Activated naive CD4-positive, alpha-beta T cell treated with anti-CD3 and anti-CD28 coated beads for 36 hours (primary cell): ENCODE results near the gene PEMT. TPM values are rescaled to one million over a fixed set of nuclear protein-coding genes. Genes with fewer than 3 reads are reported as not detected.

Source experiments
- CTCF ChIA-PET: fragments of 350-600 bp; sonication (Branson Sonifier 250); formaldehyde crosslinking; loops from one replicate; lab custom pipeline; 2021; ENCODE audit warnings: antibody characterized with exemption; lab: Charles Lee
- DNase-seq: peaks from one replicate; pipeline ENCODE4 v3.0.0-alpha.2; 2020
- H3K27ac Mint-ChIP-seq: one replicate; pipeline ENCODE4 v1.8.0; 2021; ENCODE audit warnings: mild to moderate bottlenecking, mixed read lengths
- H3K27me3 Mint-ChIP-seq: one replicate; pipeline ENCODE4 v1.8.0; 2021; ENCODE audit warnings: low read depth, mixed read lengths
- H3K36me3 Mint-ChIP-seq: one replicate; pipeline ENCODE4 v1.8.0; 2021; ENCODE audit warnings: low read depth, mixed read lengths
- H3K4me1 Mint-ChIP-seq: one replicate; pipeline ENCODE4 v1.8.0; 2021; ENCODE audit warnings: low read depth, mixed read lengths
- H3K4me3 Mint-ChIP-seq: one replicate; pipeline ENCODE4 v1.8.0; 2021; ENCODE audit warnings: mild to moderate bottlenecking, moderate library complexity, mixed read lengths
- H3K9me3 Mint-ChIP-seq: one replicate; pipeline ENCODE4 v1.8.0; 2021; ENCODE audit warnings: mixed read lengths
- intact Hi-C: fragments of 100-400 bp; cut with micrococcal nuclease; formaldehyde crosslinking; loops from one replicate; pipeline ENCODE4 v1.15.1; 2023
- total RNA-seq, 2 experiments: library from RNA; stranded (reverse); gene quantifications; one replicate each; pipeline ENCODE4 v1.2.3, GENCODE V29; 2021

The PEMT gene
- total RNA-seq, 2 experiments from 2014 or later: 33.7 to 35.6 TPM

GRCh38 chr17:17542906-17543635, 48.4 kb downstream of the PEMT start:
- Mint-ChIP-seq H3K9me3 (no peaks in the 10 kb centered on the region), H3K36me3 (no peaks in the 10 kb centered on the region), H3K4me3 (no peak overlapping the region), H3K27ac (no peak overlapping the region), H3K27me3 (no peaks in the 10 kb centered on the region), H3K4me1 (no peaks in the 10 kb centered on the region)
- intact Hi-C loops: no loop called here
- CTCF ChIA-PET: interaction anchor here (0.7 kb wide), 1 partner anchor 47 kb away, joined by 3 read pairs; no protein-coding TSS in a partner anchor
- no peak for DNase-seq

- H3K4me3 Mint-ChIP-seq: no peak overlapping the region
- H3K36me3 Mint-ChIP-seq: no peaks in the 10 kb centered on the region
- no peak overlapping the region for H3K27ac Mint-ChIP-seq
- no peaks in the 10 kb centered on the region for H3K4me1 Mint-ChIP-seq
- intact Hi-C loops: no loop called here
- H3K27me3 Mint-ChIP-seq: no peaks in the 10 kb centered on the region
- no peaks in the 10 kb centered on the region for H3K9me3 Mint-ChIP-seq
- CTCF ChIA-PET: no interaction called here
- no peak for DNase-seq
Measured at GRCh38 chr17:17541640-17542001, 49.9 kb downstream of the PEMT start.

GRCh38 chr17:17540935-17541639, 50.4 kb downstream of the PEMT start:
- Mint-ChIP-seq H3K4me1 (no peaks in the 10 kb centered on the region), H3K9me3 (no peaks in the 10 kb centered on the region), H3K27me3 (no peaks in the 10 kb centered on the region), H3K4me3 (no peak overlapping the region), H3K27ac (no peak overlapping the region), H3K36me3 (no peaks in the 10 kb centered on the region)
- CTCF ChIA-PET: no interaction called here
- intact Hi-C loops: no loop called here
- no peak for DNase-seq

GRCh38 chr17:17540278-17540906, 51.1 kb downstream of the PEMT start:
- no peaks in the 10 kb centered on the region for H3K36me3 Mint-ChIP-seq
- no peak overlapping the region for H3K4me3 Mint-ChIP-seq
- no peaks in the 10 kb centered on the region for H3K9me3 Mint-ChIP-seq
- DNase-seq: no peak
- no peak overlapping the region for H3K27ac Mint-ChIP-seq
- CTCF ChIA-PET: no interaction called here
- intact Hi-C loops: no loop called here
- no peaks in the 10 kb centered on the region for H3K4me1 Mint-ChIP-seq
- H3K27me3 Mint-ChIP-seq: no peaks in the 10 kb centered on the region

- no peak overlapping the region for H3K27ac Mint-ChIP-seq
- no peaks in the 10 kb centered on the region for H3K27me3 Mint-ChIP-seq
- no peaks in the 10 kb centered on the region for H3K9me3 Mint-ChIP-seq
- DNase-seq: no peak
- intact Hi-C loops: no loop called here
- CTCF ChIA-PET: interaction anchor here (1.1 to 1.2 kb wide), 3 partner anchors 29 to 380 kb away, joined by 3 to 5 read pairs (median 3); no protein-coding TSS in a partner anchor
- no peak overlapping the region for H3K4me3 Mint-ChIP-seq
- H3K4me1 Mint-ChIP-seq: no peaks in the 10 kb centered on the region
- no peaks in the 10 kb centered on the region for H3K36me3 Mint-ChIP-seq
Measured at GRCh38 chr17:17539591-17539990, 51.9 kb downstream of the PEMT start.

GRCh38 chr17:17538417-17539391, 52.8 kb downstream of the PEMT start:
- Mint-ChIP-seq H3K36me3 (no peaks in the 10 kb centered on the region), H3K27me3 (no peaks in the 10 kb centered on the region), H3K9me3 (no peaks in the 10 kb centered on the region), H3K27ac (no peak overlapping the region), H3K4me1 (no peaks in the 10 kb centered on the region), H3K4me3 (no peak overlapping the region)
- DNase-seq: no peak
- CTCF ChIA-PET: interaction anchor here (0.6 to 1.2 kb wide), 5 partner anchors 30 to 383 kb away, joined by 3 to 5 read pairs (median 3); no protein-coding TSS in a partner anchor
- intact Hi-C loops: no loop called here

GRCh38 chr17:17537311-17538099, 54.0 kb downstream of the PEMT start:
- intact Hi-C loops: no loop called here
- Mint-ChIP-seq H3K27me3 (no peaks in the 10 kb centered on the region), H3K9me3 (no peaks in the 10 kb centered on the region), H3K4me1 (no peaks in the 10 kb centered on the region), H3K27ac (no peak overlapping the region), H3K36me3 (no peaks in the 10 kb centered on the region), H3K4me3 (no peak overlapping the region)
- DNase-seq: no peak
- CTCF ChIA-PET: interaction anchor here (1.3 kb wide), 1 partner anchor 105 kb away, joined by 3 read pairs; no protein-coding TSS in a partner anchor

- Mint-ChIP-seq H3K27ac (no peak overlapping the region), H3K9me3 (no peaks in the 10 kb centered on the region), H3K4me1 (no peaks in the 10 kb centered on the region), H3K36me3 (no peaks in the 10 kb centered on the region), H3K27me3 (no peaks in the 10 kb centered on the region), H3K4me3 (no peak overlapping the region)
- no peak for DNase-seq
- intact Hi-C loops: no loop called here
- CTCF ChIA-PET: interaction anchor here (1.3 kb wide), 1 partner anchor 106 kb away, joined by 3 read pairs; no protein-coding TSS in a partner anchor
Measured at GRCh38 chr17:17536702-17537101, 54.8 kb downstream of the PEMT start.

GRCh38 chr17:17535957-17536356, 55.6 kb downstream of the PEMT start:
- H3K36me3 Mint-ChIP-seq: no peaks in the 10 kb centered on the region
- no peak for DNase-seq
- CTCF ChIA-PET: interaction anchor here (1.3 kb wide), 1 partner anchor 106 kb away, joined by 3 read pairs; no protein-coding TSS in a partner anchor
- intact Hi-C loops: no loop called here
- no peaks in the 10 kb centered on the region for H3K9me3 Mint-ChIP-seq
- H3K4me3 Mint-ChIP-seq: no peak overlapping the region
- no peaks in the 10 kb centered on the region for H3K4me1 Mint-ChIP-seq
- H3K27me3 Mint-ChIP-seq: no peaks in the 10 kb centered on the region
- no peak overlapping the region for H3K27ac Mint-ChIP-seq

GRCh38 chr17:17533901-17534441, 57.5 kb downstream of the PEMT start:
- Mint-ChIP-seq H3K4me1 (no peaks in the 10 kb centered on the region), H3K36me3 (no peaks in the 10 kb centered on the region), H3K27ac (no peak overlapping the region), H3K9me3 (no peaks in the 10 kb centered on the region), H3K4me3 (no peak overlapping the region), H3K27me3 (no peaks in the 10 kb centered on the region)
- DNase-seq: no peak
- intact Hi-C loops: no loop called here
- CTCF ChIA-PET: interaction anchor here (0.6 kb wide), 1 partner anchor 32 kb away, joined by 3 read pairs; no protein-coding TSS in a partner anchor

GRCh38 chr17:17532991-17533390, 58.5 kb downstream of the PEMT start:
- intact Hi-C loops: no loop called here
- no peak for DNase-seq
- H3K4me3 Mint-ChIP-seq: no peak overlapping the region
- H3K9me3 Mint-ChIP-seq: no peaks in the 10 kb centered on the region
- CTCF ChIA-PET: interaction anchor here (0.7 kb wide), 1 partner anchor 130 kb away, joined by 3 read pairs; no protein-coding TSS in a partner anchor
- H3K27me3 Mint-ChIP-seq: no peaks in the 10 kb centered on the region
- H3K4me1 Mint-ChIP-seq: no peaks in the 10 kb centered on the region
- no peaks in the 10 kb centered on the region for H3K36me3 Mint-ChIP-seq
- no peak overlapping the region for H3K27ac Mint-ChIP-seq
